Activated CD4-positive, alpha-beta T cell treated with anti-CD3 and anti-CD28 coated beads for 36 hours (primary cell): Measurements from ENCODE around the gene FUCA1. TPM values are rescaled to one million over a fixed set of nuclear protein-coding genes. Genes with fewer than 3 reads are reported as not detected.

Experiments used
- ATAC-seq: fragments of 200-7000 bp; cut with Tn5 transposase; one replicate; pipeline ENCODE4 v1.10.0; 2021; ENCODE audit warnings: mild to moderate bottlenecking, moderate library complexity
- CTCF ChIA-PET: fragments of 350-600 bp; sonication (Branson Sonifier 250); formaldehyde crosslinking; loops from one replicate; lab custom pipeline; 2021; ENCODE audit warnings: antibody characterized with exemption; lab: Charles Lee
- POLR2A ChIA-PET: fragments of 350-600 bp; sonication (Branson Sonifier 250); formaldehyde crosslinking; loops from one replicate; lab custom pipeline; 2021; ENCODE audit warnings: antibody characterized with exemption, inconsistent platforms; lab: Charles Lee
- DNase-seq: peaks from one replicate; pipeline ENCODE4 v3.0.0-alpha.2; 2020
- H3K27ac Mint-ChIP-seq: one replicate; pipeline ENCODE4 v1.8.0; 2021; ENCODE audit warnings: mixed read lengths
- H3K27me3 Mint-ChIP-seq: one replicate; pipeline ENCODE4 v1.8.0; 2021; ENCODE audit warnings: mixed read lengths
- H3K36me3 Mint-ChIP-seq: one replicate; pipeline ENCODE4 v1.8.0; 2021; ENCODE audit warnings: low read depth, mixed read lengths
- H3K4me1 Mint-ChIP-seq: one replicate; pipeline ENCODE4 v1.8.0; 2021; ENCODE audit warnings: mixed read lengths
- H3K4me3 Mint-ChIP-seq: one replicate; pipeline ENCODE4 v1.8.0; 2021; ENCODE audit warnings: mild to moderate bottlenecking, moderate library complexity, mixed read lengths
- H3K9me3 Mint-ChIP-seq: one replicate; pipeline ENCODE4 v1.8.0; 2021; ENCODE audit warnings: low read depth, mixed read lengths
- intact Hi-C, 2 experiments: fragments of 100-400 bp; cut with DNase I in 1 of 2; cut with micrococcal nuclease in 1 of 2; formaldehyde crosslinking; loops; one replicate each; pipeline versions ENCODE4 v1.14.2 to v1.15.1; 2022 to 2024; cut with DNase I, micrococcal nuclease
- total RNA-seq, 2 experiments: library from RNA; stranded (reverse); gene quantifications; one replicate each; pipeline ENCODE4 v1.2.3, GENCODE V29; 2021

FUCA1 gene
- total RNA-seq, result 1 to 10 TPM; 4.2 to 4.5 TPM

GRCh38 chr1:23867895-23868556 is at the start of gene FUCA1:
Gene FUCA1 (minus strand): TSS chr1:23868290. CDS start chr1:23868286, 4 bp downstream.
- H3K27me3 Mint-ChIP-seq, result no peaks in the 10 kb centered on the region
- peak within 1 kb of the TSS; percentile 77 for H3K27ac Mint-ChIP-seq
- intact Hi-C loops, result loop anchor here (1.0 to 2.0 kb wide), 11 partner anchors 30 to 499 kb away; partner anchors contain the start of genes ELOA (in 1 of the 2), GALE (in 1 of the 2), HMGCL (in 1 of the 2) and PNRC2 (in 1 of the 2)
- ATAC-seq, result peak; percentile 97
- peaks cover 3% of the 10 kb centered on the region for H3K36me3 Mint-ChIP-seq
- peak within 1 kb of the TSS; percentile 76 for H3K4me3 Mint-ChIP-seq
- ChIA-PET POLR2A (no interaction called here), CTCF (interaction anchor here (0.7 to 1.4 kb wide), 6 partner anchors 13 to 177 kb away, joined by 3 to 4 read pairs (median 3); partner anchors contain the start of gene RPL11)
- H3K4me1 Mint-ChIP-seq, result peaks cover 19% of the 10 kb centered on the region
- peak; percentile 95 for DNase-seq
- no peaks in the 10 kb centered on the region for H3K9me3 Mint-ChIP-seq

GRCh38 chr1:23916209-23917131 is 48.4 kb upstream of the FUCA1 start:
- no peak overlapping the region for H3K4me3 Mint-ChIP-seq
- peak; percentile 94 for ATAC-seq
- H3K36me3 Mint-ChIP-seq, result no peaks in the 10 kb centered on the region
- peak; percentile 75 for DNase-seq
- H3K4me1 Mint-ChIP-seq, result peaks cover 9% of the 10 kb centered on the region
- ChIA-PET POLR2A (interaction anchor here (1.3 kb wide), 1 partner anchor 145 kb away, joined by 7 read pairs; no protein-coding TSS in a partner anchor), CTCF (interaction anchor here (0.6 to 2.6 kb wide), 16 partner anchors 8 to 149 kb away, joined by 3 to 31 read pairs (median 4); partner anchors contain the start of genes GALE and PITHD1)
- H3K27ac Mint-ChIP-seq, result no peak overlapping the region
- intact Hi-C loops, result loop anchor here in 1 of 2 experiments (1.0 kb wide), 2 partner anchors 106 to 144 kb away; no protein-coding TSS in a partner anchor
- peaks cover 2% of the 10 kb centered on the region for H3K27me3 Mint-ChIP-seq
- H3K9me3 Mint-ChIP-seq, result no peaks in the 10 kb centered on the region

- H3K36me3 Mint-ChIP-seq, result no peaks in the 10 kb centered on the region
- DNase-seq (no peak), ATAC-seq (no peak)
- H3K4me1 Mint-ChIP-seq, result peaks cover 16% of the 10 kb centered on the region
- H3K27ac Mint-ChIP-seq, result no peak overlapping the region
- peaks cover 2% of the 10 kb centered on the region for H3K27me3 Mint-ChIP-seq
- intact Hi-C loops, result no loop called here
- no peak overlapping the region for H3K4me3 Mint-ChIP-seq
- CTCF ChIA-PET, result interaction anchor here (0.6 to 2.6 kb wide), 5 partner anchors 105 to 171 kb away, joined by 3 to 31 read pairs (median 7); no protein-coding TSS in a partner anchor
- POLR2A ChIA-PET, result no interaction called here
- no peaks in the 10 kb centered on the region for H3K9me3 Mint-ChIP-seq
Measured at GRCh38 chr1:23915466-23915865, 47.4 kb upstream of the FUCA1 start.

- intact Hi-C loops, result no loop called here
- H3K27me3 Mint-ChIP-seq, result peaks cover 2% of the 10 kb centered on the region
- no peak overlapping the region for H3K27ac Mint-ChIP-seq
- ATAC-seq, result no peak
- no peak overlapping the region for H3K4me3 Mint-ChIP-seq
- peaks cover 19% of the 10 kb centered on the region for H3K4me1 Mint-ChIP-seq
- POLR2A ChIA-PET, result no interaction called here
- no peak for DNase-seq
- CTCF ChIA-PET, result interaction anchor here (0.6 to 2.6 kb wide), 3 partner anchors 104 to 170 kb away, joined by 3 to 31 read pairs (median 21); no protein-coding TSS in a partner anchor
- H3K9me3 Mint-ChIP-seq, result no peaks in the 10 kb centered on the region
- H3K36me3 Mint-ChIP-seq, result no peaks in the 10 kb centered on the region
Measured at GRCh38 chr1:23914921-23915320, 46.8 kb upstream of the FUCA1 start.

GRCh38 chr1:23913212-23913880 is 45.3 kb upstream of the FUCA1 start, which contains the start of gene CNR2:
Gene CNR2 (minus strand): TSS chr1:23913362. CDS start chr1:23875617, 37,745 bp downstream.
- ATAC-seq, result no peak
- CTCF ChIA-PET, result interaction anchor here (0.6 to 1.8 kb wide), 2 partner anchors 58 to 141 kb away, joined by 3 to 6 read pairs; no protein-coding TSS in a partner anchor
- Mint-ChIP-seq H3K4me1 (peaks cover 23% of the 10 kb centered on the region), H3K36me3 (no peaks in the 10 kb centered on the region), H3K9me3 (no peaks in the 10 kb centered on the region), H3K27ac (no peak within 1 kb of the TSS), H3K4me3 (no peak within 1 kb of the TSS), H3K27me3 (peaks cover 10% of the 10 kb centered on the region)
- DNase-seq, result peak; percentile 14
- POLR2A ChIA-PET, result interaction anchor here (0.7 kb wide), 1 partner anchor 260 kb away, joined by 3 read pairs; no protein-coding TSS in a partner anchor
- intact Hi-C loops, result no loop called here

- H3K4me1 Mint-ChIP-seq, result peaks cover 23% of the 10 kb centered on the region
- no peaks in the 10 kb centered on the region for H3K9me3 Mint-ChIP-seq
- ATAC-seq (no peak), DNase-seq (no peak)
- H3K27me3 Mint-ChIP-seq, result peaks cover 12% of the 10 kb centered on the region
- intact Hi-C loops, result no loop called here
- H3K27ac Mint-ChIP-seq, result no peak overlapping the region
- H3K4me3 Mint-ChIP-seq, result no peak overlapping the region
- H3K36me3 Mint-ChIP-seq, result no peaks in the 10 kb centered on the region
- POLR2A ChIA-PET, result no interaction called here
- CTCF ChIA-PET, result no interaction called here
Measured at GRCh38 chr1:23911921-23912320, 43.8 kb upstream of the FUCA1 start.

- intact Hi-C loops, result no loop called here
- Mint-ChIP-seq H3K27ac (no peak overlapping the region), H3K27me3 (peaks cover 17% of the 10 kb centered on the region), H3K4me3 (no peak overlapping the region), H3K4me1 (peaks cover 23% of the 10 kb centered on the region), H3K9me3 (no peaks in the 10 kb centered on the region), H3K36me3 (no peaks in the 10 kb centered on the region)
- POLR2A ChIA-PET, result no interaction called here
- CTCF ChIA-PET, result interaction anchor here (0.6 to 0.9 kb wide), 2 partner anchors 43 to 100 kb away, joined by 3 read pairs; no protein-coding TSS in a partner anchor
- ATAC-seq (peak; percentile 42), DNase-seq (peak; percentile 14)
Measured at GRCh38 chr1:23910553-23911246, 42.6 kb upstream of the FUCA1 start.

GRCh38 chr1:23910144-23910543 is 42.1 kb upstream of the FUCA1 start:
- Mint-ChIP-seq H3K4me3 (no peak overlapping the region), H3K4me1 (peaks cover 23% of the 10 kb centered on the region), H3K9me3 (no peaks in the 10 kb centered on the region), H3K36me3 (no peaks in the 10 kb centered on the region), H3K27ac (no peak overlapping the region), H3K27me3 (peaks cover 21% of the 10 kb centered on the region)
- POLR2A ChIA-PET, result no interaction called here
- intact Hi-C loops, result no loop called here
- DNase-seq (no peak), ATAC-seq (no peak)
- CTCF ChIA-PET, result interaction anchor here (0.6 to 0.9 kb wide), 2 partner anchors 43 to 99 kb away, joined by 3 read pairs; no protein-coding TSS in a partner anchor

- POLR2A ChIA-PET, result no interaction called here
- peaks cover 23% of the 10 kb centered on the region for H3K27me3 Mint-ChIP-seq
- DNase-seq (no peak), ATAC-seq (no peak)
- CTCF ChIA-PET, result no interaction called here
- H3K27ac Mint-ChIP-seq, result no peak overlapping the region
- no peaks in the 10 kb centered on the region for H3K36me3 Mint-ChIP-seq
- intact Hi-C loops, result no loop called here
- H3K9me3 Mint-ChIP-seq, result no peaks in the 10 kb centered on the region
- peaks cover 27% of the 10 kb centered on the region for H3K4me1 Mint-ChIP-seq
- H3K4me3 Mint-ChIP-seq, result no peak overlapping the region
Measured at GRCh38 chr1:23909412-23909811, 41.3 kb upstream of the FUCA1 start.
